ENCODE results near the gene GNPDA1.
"Not testable (repeated sequence)": the region's sequence is repeated elsewhere in the genome, so short reads cannot be mapped to it uniquely, and the experiment has no call there.

The GNPDA1 gene

DNA sequence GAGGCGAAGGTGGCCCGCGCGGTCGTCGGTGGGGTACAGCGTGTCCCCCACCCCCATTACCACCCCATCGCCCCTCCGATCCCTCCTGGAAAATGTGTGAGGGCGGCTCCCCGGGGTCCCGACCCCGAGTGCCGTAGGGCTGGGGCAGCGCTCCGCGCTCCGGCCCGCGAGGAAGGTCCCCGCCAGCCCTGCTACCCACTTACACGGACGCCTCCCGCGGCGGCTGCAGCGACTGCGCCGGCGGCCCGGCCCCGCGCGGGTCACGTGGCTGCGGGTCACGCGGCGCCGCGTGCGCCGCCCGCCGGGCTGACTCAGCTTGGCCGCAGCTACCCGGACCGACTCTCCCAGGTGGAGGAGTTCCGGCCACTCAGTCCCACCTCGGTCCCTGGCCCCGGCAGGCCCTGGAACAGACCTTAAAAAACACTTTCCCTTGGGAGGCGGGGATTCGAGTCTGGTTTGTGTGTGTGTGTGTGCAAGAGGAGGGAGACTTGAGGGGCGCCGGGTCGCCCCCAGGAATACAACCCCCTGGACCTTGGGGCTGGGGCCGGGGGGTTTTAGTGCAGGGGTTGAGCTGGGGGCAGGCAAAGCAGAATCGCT is at the start of gene GNPDA1:
Gene GNPDA1, minus strand, starts transcription at position 236 of the 597 bp plus-strand sequence. CDS start 992 bp downstream, outside the sequence.
- DNase-seq (ENCODE audit: low spot score): peak; percentile 57

DNA sequence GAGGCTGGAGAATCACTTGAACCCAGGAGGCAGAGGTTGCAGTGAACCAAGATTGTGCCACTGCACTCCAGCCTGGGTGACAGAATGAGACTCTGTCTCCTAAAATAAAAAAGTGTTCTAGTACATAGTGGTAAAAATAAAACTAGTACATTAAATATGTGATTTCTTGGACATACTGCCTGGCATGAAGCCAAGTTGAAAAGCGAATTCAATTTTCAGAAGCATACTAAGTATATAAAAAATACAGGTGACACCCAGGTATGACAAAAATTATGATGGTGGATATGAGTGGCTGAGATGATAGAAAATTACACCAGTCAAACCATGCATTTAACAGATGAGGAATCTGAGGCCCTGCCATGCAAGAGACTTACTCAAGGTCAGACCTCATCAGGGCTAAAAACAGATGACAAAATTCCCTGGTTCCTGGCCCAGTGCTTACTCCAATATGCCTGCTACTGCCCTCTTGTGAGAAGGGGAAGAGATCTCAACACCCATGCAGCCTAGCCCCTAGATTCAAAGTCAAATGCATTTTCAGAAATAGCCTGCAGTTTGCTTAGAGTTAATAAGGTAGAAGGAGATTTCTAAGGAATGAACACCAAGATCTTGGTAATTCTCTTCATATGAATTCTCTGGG is 46.6 kb upstream of the GNPDA1 start:
- DNase-seq (ENCODE audit: low spot score): no peak

DNA sequence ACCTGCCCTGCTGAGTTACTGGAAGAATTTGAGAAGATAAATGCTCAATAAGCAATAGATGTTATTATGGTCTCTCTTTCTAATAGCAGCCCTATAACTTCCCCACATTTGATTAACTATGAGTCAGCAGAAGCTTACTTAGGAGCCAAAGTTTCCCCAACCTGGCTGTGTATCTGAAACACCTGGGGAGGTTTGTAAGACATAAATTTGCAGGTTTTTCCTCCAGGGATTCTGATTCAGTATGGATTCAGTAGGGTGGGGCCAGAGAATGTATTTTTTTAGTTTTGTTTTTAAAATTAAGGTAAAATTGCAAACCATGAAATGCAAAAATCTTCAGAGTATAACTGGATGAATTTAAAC is 44.9 kb upstream of the GNPDA1 start:
- DNase-seq (ENCODE audit: low spot score): no peak

DNA sequence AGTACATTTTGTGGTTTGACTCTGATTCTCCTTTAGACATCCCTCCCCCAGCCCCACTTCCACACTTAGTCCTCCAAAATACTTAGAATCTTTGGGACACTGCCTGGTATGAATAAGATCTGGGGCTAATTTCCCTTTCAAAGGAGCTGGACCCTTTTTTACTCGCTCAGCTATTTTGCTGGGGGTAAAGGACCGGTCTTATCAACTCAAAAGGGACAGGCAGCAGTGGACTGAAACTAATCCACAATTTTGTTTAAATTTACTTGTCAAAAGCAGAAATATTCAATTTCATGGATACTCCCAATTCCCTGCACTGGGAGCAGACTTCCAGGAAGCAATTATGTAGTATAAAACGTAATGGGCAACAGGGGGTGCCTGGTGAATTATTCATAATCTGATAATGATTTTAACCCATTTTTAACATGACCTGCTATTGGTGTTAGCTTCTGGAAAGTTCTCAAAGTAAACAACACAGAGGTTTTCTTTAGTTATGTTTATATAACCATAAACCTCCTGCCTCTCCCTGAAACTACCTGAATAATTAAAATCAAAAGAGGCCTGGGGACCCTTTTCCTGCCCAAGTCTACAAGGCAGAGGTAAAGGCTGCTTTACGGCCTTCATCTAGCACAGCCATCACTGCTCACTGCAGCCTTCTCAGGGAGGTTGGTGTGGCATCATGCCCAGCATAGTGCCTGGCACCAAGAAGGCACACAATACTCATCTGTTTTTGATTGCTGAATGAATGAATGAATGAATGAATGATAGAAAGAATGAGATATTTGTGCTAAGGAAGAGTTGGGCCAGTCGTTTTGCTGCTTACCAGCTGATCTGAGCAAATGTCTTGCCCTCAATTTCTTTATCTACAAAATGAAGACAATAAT is 44.2 kb upstream of the GNPDA1 start:
- DNase-seq (ENCODE audit: low spot score): no peak

DNA sequence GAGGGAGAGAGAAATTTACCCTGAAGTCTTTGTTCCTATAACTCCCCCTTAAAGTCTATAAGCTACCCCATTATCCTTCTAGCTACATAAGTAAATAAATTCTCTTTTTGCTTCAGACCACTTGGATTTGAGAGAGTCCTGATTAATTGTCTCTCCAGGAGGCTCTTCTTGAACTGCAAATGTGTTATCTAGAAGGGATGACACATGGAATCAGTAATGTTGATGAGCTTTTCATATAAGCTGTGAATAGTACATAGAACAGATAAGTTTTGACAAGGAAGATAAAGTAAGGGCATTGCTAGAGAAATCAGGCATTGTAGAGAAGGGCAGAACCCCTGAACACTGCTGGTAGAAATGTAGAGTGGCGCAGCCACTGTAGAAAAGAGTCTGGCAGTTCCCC is 42.5 kb upstream of the GNPDA1 start:
- no peak for DNase-seq (ENCODE audit: low spot score)

DNA sequence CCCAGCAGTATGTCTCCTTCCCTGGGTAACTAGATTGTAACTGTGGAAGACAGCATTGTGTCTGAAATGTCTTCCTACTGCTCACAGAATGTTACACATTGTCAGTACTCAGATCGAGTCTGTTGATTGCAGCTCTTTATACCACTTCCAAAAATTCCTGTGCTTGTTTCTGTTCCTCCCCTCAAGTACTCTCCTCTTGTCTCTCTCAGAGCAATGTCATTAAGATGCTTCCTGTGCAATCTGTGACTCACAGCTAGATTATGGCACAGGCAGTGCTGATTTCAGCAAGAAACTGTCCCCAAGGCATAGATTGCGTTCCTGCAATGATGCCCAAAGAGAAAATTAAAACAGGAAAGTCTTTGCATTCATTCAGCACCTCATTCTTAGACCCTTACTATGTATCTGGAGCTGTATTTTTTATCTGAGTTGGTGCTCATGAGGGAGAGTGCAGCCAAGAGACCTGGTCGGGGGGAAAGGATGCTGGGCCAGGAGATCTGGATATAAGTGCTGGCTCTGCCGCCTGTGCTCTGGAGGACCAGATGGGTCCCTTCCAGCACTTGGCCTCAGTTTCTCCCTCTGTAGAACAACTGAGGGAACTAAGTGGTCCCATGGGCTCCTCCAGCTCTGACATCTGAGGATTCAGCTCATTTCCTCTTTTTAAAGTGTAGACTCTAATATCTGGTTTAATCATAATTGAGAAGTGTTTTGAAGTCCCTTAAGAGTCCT is 40.8 kb upstream of the GNPDA1 start:
- no peak for DNase-seq (ENCODE audit: low spot score)

DNA sequence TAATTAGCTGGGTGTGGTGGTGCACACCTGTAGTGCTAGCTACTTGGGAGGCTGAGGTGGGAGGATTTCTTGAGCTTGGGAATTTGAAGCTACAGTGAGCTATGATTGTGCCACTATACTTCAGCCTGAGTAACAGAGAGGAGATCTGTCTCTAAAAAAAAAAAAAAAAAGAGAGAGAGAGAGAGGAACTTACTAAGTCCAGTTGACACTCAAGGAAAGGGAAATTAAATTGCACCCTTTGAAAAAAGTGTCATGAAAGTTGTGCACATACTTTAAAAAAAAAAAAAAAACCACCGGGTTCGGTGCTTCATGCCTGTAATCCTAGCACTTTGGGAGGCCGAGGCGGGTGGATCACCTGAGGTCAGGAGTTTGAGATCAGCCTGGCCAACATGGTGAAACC is 39.2 kb upstream of the GNPDA1 start:
- not testable (repeated sequence) for DNase-seq (ENCODE audit: low spot score)

DNA sequence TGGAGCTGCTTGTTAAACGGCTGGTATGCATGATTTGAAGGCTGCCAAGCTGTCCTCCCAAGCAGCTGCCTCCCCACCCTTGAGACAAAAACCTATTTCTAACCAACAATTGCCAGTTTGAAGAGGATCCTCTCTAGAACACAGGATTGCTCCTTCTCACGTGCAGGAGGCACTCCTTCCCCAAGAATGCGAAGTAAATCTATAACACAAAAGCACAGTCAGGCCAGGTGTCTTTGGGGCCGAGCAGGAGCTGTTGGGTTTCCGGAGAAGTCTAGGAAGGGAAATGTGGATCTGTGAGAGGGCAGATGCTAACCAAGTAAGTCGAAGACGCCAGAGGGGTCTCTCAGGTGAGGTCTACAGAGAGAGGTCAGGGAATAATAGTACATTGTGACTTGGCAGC is 35.4 kb upstream of the GNPDA1 start:
- DNase-seq (ENCODE audit: low spot score): no peak

DNA sequence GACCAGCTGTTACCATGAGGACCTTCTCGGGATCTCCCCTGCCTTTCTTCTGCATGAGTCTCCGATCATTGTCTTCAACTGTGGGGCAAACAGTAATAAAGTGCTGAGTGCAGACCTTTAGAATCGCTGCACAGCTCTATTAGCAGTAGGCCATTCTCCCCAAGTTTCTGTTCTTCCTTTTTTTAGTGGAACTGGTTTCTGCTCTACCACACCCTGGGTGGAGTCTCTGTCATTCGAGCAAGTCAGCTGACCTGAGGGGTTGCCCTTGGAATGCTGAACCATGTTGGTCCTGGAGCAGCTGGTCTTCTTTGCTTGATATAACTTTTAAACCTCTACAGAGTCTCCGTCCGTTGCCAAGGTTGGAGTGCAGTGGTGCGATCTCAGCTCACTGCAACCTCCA is 33.4 kb upstream of the GNPDA1 start:
- DNase-seq (ENCODE audit: low spot score): no peak

DNA sequence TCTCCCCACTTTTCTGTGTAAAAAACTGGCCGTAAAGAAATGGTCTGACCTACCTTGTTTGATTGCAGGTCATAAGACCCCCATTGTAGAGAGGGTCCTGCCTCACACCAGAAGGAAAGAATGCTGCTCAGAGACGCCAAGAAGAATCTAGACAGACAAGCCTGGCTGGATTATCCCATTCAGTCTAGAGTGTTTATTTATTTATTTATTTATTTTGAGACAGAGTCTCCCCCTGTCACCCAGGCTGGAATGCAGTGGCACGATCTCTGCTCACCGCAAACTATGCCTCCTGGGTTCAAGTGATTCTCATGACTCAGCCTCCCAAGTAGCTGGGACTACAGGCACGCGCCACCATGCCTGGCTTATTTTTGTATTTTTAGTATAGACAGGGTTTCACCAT is 28.1 kb upstream of the GNPDA1 start:
- not testable (repeated sequence) for DNase-seq (ENCODE audit: low spot score)

- DNase-seq (ENCODE audit: low spot score): no peak
These were observed 27.5 kb upstream of the GNPDA1 start for GRCh38 chr5:142040285-142040684.

GRCh38 chr5:142038735-142039134 is 25.9 kb upstream of the GNPDA1 start:
- no peak for DNase-seq (ENCODE audit: low spot score)

GRCh38 chr5:142037599-142037998 is 24.8 kb upstream of the GNPDA1 start:
- not testable (repeated sequence) for DNase-seq (ENCODE audit: low spot score)

GRCh38 chr5:142036918-142037317 is 24.1 kb upstream of the GNPDA1 start:
- DNase-seq (ENCODE audit: low spot score): no peak

- no peak for DNase-seq (ENCODE audit: low spot score)
These were observed 22.2 kb upstream of the GNPDA1 start for GRCh38 chr5:142034994-142035393.

- not testable (repeated sequence) for DNase-seq (ENCODE audit: low spot score)
These were observed 21.1 kb upstream of the GNPDA1 start for GRCh38 chr5:142033632-142034567.

DNA sequence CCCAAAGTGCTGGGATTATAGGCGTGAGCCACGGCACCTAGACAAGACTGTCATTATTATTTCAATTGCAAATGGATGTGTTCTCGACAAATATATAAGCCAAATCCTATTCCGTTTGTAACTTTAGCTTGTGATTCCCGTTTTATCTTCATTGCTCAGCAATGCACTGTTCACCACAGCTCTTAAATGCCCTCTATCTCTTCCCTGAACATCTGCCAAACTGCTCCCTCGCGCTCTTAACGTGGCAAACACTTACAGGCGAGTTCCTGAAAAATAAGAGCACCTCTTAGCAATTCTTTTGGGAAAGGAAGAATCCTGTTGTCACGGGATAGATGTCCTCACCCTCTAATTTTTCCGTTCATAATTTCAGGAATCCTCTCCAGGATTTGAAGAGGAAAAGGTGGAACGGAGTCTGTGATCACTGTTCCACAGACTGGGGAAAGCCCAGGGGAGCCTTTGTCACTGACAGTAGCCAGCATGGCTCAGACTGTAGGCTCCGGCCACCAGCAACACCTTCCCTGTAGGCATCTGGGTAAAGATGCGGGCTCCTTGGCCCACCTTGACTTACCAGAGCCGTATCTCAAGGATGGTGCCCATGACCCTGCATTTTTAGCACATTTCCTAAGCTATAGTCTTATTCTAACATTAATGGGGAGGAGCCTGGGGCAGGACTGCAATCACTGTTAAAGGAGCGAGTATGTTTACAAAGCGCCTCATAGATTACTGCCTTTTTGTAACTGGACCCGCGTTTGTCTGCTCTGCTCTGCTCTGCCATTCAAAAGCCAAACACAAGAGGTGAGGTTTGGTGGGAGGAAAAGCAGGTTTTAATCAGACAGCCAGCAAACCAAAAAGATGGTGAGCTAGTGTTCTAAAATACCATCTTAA is 20.2 kb upstream of the GNPDA1 start:
- DNase-seq (ENCODE audit: low spot score): no peak

DNA sequence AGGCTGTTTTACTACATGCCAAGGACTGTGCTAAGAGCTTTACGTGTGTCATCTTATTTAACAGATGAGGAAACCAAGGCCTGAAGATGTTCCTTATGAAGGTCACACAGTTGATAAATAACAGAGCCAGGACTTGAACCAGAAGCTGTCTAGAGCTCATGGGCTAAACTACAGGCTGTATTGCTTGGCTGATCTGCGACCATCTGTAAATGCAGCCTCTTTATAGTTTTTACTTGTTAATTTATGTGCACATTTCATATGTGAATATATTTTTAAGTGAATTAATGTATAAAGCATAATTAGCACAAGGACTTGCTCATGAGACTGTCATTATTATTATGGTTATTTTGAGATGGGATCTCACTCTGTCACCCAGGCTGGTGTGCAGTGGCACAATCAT is 19.3 kb upstream of the GNPDA1 start:
- no peak for DNase-seq (ENCODE audit: low spot score)

DNA sequence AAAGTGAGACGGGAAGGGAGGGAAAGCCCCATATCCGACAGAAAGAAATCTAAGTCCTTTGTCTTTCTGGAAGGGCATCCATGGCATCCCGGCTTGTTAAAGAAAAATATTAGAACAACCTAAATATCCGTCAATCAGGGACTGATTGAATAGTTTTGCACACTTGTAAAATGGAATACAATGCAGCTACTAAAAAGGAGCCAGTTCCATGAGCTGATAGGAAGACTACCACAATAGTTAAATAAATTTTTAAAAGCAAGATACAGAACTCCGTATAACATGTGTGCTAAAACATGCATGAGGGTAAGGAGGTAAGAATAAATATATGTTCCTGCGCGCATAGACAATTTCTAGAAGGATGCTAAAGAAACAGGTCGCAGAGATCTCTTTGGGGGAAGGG is 12.8 kb upstream of the GNPDA1 start:
- DNase-seq (ENCODE audit: low spot score): no peak

- DNase-seq (ENCODE audit: low spot score): peak; percentile 85
These were observed 12.0 kb upstream of the GNPDA1 start for GRCh38 chr5:142024771-142025304.

Data from CD4-positive, alpha-beta T cell treated with Interleukin-6 at 100 ng/mL for 8 hours (primary cell).